ENCODE results near the gene PLA2G1B.

DNA sequence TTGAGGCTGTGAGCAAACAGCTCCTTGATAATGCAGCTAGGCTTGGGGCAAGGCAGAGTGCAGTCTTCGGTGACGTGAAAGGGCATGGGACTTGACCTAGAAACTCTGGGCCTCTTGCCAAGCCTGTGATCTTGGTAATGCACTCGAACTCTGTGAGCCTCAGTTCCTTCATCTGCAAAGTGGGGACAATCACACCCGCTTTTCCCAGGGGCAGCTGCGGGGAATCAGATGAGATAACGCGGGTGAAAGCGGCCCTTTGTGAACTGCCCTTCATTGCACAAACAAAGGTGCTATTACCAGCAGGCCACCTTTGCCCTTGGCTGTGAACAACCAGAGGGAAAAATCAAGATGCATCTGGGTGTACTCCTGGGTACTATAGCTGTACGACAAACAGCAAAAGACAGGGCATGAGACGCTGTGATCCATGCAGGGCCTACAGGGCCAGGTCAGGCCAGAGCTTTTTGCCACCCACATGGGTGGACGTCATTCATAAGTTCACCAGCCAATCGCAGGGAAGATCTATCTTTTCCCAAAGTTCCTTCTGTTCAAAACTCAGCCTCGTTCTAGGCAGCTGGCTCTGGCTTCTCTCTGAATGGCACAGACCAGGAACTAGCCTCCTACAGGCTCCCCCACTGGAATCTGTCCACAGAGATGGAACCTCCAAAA, 38.2 kb upstream of the PLA2G1B start:
- TF ChIP-seq, protein P1, sequence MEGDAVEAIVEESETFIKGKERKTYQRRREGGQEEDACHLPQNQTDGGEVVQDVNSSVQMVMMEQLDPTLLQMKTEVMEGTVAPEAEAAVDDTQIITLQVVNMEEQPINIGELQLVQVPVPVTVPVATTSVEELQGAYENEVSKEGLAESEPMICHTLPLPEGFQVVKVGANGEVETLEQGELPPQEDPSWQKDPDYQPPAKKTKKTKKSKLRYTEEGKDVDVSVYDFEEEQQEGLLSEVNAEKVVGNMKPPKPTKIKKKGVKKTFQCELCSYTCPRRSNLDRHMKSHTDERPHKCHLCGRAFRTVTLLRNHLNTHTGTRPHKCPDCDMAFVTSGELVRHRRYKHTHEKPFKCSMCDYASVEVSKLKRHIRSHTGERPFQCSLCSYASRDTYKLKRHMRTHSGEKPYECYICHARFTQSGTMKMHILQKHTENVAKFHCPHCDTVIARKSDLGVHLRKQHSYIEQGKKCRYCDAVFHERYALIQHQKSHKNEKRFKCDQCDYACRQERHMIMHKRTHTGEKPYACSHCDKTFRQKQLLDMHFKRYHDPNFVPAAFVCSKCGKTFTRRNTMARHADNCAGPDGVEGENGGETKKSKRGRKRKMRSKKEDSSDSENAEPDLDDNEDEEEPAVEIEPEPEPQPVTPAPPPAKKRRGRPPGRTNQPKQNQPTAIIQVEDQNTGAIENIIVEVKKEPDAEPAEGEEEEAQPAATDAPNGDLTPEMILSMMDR (IDR thresholded peaks at IDR 0.05), result no peak
- no peak for TF ChIP-seq POLR2AphosphoS5 (IDR thresholded peaks at IDR 0.05)
